Measurements from ENCODE around the gene SAMD4A. TPM values are rescaled to one million over a fixed set of nuclear protein-coding genes. Genes with fewer than 3 reads are reported as not detected.

Gene SAMD4A
- total and polyA plus RNA-seq, 8 donors, result 2.9 to 12.2 (median 9.4) TPM

DNA sequence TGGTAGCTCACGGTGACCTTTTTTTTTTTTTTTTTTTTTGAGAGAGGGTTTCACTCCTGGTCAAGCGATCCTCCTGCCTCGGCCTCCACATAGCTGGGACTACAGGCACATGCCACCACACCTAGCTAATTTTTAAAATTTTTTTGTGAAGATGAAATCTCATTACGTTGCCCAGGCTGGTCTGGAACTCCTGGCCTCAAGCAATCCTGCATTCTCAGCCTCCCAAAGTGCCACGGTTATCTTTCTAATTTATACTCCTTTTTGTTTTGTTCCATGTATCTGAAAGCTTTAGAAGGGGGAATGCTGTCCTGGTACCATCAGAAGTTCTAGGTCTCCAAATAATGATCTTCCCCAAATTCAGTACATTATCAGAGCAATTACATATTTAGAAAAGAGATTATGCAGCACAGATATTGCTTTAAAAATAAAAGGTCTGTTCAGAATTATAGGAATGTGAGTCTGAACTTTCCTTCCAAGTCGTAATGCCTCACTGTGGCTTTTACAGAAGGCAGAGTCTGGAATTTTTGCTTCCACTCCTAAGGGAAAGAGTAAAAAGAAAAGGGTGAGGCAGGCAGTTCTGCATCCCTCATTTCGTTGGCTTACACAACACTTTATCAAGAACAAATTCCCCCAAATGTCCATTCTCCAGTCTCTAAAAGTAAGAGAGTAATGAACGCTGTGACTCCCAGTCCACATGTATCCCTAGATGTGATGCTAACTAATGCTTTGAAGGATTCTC lies 262.7 kb downstream of the SAMD4A start:
- no peaks in the 10 kb centered on the region for H3K36me3 ChIP-seq
- H3K4me3 ChIP-seq, result no peak overlapping the region
- H3K27me3 ChIP-seq, result no peaks in the 10 kb centered on the region
- no peaks in the 10 kb centered on the region for H3K4me1 ChIP-seq
- no peak for ATAC-seq
- 69 to 73% methylated on average over 8 of the region's 8 CpGs for WGBS, 2 donors
- no peak for DNase-seq
- no peaks in the 10 kb centered on the region for H3K9me3 ChIP-seq
- FAIRE-seq, result no peak
- intact Hi-C loops (cut with DNase I), result no loop called here
- no peak overlapping the region for H3K27ac ChIP-seq
- TF ChIP-seq, protein P1, sequence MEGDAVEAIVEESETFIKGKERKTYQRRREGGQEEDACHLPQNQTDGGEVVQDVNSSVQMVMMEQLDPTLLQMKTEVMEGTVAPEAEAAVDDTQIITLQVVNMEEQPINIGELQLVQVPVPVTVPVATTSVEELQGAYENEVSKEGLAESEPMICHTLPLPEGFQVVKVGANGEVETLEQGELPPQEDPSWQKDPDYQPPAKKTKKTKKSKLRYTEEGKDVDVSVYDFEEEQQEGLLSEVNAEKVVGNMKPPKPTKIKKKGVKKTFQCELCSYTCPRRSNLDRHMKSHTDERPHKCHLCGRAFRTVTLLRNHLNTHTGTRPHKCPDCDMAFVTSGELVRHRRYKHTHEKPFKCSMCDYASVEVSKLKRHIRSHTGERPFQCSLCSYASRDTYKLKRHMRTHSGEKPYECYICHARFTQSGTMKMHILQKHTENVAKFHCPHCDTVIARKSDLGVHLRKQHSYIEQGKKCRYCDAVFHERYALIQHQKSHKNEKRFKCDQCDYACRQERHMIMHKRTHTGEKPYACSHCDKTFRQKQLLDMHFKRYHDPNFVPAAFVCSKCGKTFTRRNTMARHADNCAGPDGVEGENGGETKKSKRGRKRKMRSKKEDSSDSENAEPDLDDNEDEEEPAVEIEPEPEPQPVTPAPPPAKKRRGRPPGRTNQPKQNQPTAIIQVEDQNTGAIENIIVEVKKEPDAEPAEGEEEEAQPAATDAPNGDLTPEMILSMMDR (IDR thresholded peaks at IDR 0.05), result no peak

DNA sequence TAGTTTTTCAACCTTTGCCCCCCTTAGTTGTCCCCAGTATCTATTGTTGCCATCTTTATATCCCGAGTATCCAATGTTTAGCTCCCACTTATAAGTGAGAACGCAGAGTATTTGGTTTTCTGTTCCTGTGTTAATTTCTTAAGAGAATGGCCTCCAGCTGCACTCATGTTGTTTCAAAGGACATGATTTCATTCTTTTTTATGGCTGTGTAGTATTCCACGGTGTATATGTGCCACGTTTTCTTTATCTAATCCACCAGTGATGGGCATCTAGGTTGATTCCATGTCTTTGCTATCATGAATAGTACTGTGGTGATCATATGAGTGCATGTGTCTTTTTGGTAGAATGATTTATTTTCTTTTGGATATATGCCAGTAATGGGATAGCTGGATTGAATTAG lies 263.7 kb downstream of the SAMD4A start:
- Histone ChIP-seq H3K4me3 (no peak overlapping the region), H3K27me3 (no peaks in the 10 kb centered on the region), H3K4me1 (no peaks in the 10 kb centered on the region), H3K27ac (no peak overlapping the region), H3K36me3 (no peaks in the 10 kb centered on the region), H3K9me3 (no peaks in the 10 kb centered on the region)
- DNase-seq, result no peak
- FAIRE-seq, result no peak
- no peak for ATAC-seq
- TF ChIP-seq, protein P1 (IDR thresholded peaks at IDR 0.05), result no peak
- WGBS, 2 donors, result 83 to 86% methylated on average over 4 of the region's 4 CpGs
- intact Hi-C loops (cut with DNase I), result no loop called here

DNA sequence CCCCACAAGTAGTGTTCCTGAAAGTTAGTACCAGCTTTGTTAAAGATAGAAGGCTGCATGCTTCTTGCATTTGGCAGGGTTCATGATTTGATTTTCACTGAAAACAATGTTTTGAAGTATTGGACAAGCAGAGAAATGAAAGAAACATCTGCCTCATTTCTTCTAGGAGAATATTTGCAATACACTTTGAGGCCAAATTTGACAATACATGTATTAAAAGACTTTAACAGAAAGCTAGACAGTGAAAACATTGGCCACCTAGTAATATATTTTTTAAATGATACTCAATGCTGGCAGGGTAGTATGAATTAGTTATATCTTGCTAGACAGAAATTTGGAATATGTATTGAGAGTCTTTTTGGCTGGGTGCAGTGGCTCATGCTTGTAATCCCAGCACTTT lies 267.2 kb downstream of the SAMD4A start:
- no peak for DNase-seq
- no peaks in the 10 kb centered on the region for H3K36me3 ChIP-seq
- no peak overlapping the region for H3K27ac ChIP-seq
- H3K4me1 ChIP-seq, result no peaks in the 10 kb centered on the region
- intact Hi-C loops (cut with DNase I), result no loop called here
- H3K9me3 ChIP-seq, result no peaks in the 10 kb centered on the region
- H3K4me3 ChIP-seq, result no peak overlapping the region
- ATAC-seq, result no peak
- FAIRE-seq, result no peak
- H3K27me3 ChIP-seq, result no peaks in the 10 kb centered on the region
- TF ChIP-seq, protein P1 (IDR thresholded peaks at IDR 0.05), result no peak

DNA sequence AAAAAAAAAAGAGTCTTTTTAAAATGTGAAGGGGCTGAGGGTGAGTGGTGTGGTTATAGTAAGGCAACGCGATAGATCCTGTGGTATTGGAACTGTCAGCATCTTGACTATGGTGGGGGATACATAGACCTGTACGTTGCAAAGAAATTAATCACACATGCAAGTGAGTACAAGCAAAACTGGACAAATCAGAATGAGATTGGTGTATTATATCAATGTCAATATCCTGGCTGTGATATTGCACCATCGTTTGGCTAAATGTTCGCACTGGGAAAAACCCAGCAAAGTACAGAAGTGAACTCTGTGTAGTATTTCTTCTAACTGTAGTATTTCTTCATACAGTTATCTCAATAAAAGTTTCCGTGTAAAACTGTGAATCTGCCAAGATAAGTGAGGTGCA lies 267.8 kb downstream of the SAMD4A start:
- FAIRE-seq (no peak), DNase-seq (no peak), ATAC-seq (no peak)
- H3K27ac ChIP-seq, result no peak overlapping the region
- H3K27me3 ChIP-seq, result no peaks in the 10 kb centered on the region
- no peaks in the 10 kb centered on the region for H3K4me1 ChIP-seq
- no peaks in the 10 kb centered on the region for H3K9me3 ChIP-seq
- 69 to 79% methylated on average over 6 of the region's 6 CpGs for whole genome bisulfite sequencing, 2 donors
- no peak overlapping the region for H3K4me3 ChIP-seq
- TF ChIP-seq, protein P1 (IDR thresholded peaks at IDR 0.05), result no peak
- intact Hi-C loops (cut with DNase I), result no loop called here
- no peaks in the 10 kb centered on the region for H3K36me3 ChIP-seq

DNA sequence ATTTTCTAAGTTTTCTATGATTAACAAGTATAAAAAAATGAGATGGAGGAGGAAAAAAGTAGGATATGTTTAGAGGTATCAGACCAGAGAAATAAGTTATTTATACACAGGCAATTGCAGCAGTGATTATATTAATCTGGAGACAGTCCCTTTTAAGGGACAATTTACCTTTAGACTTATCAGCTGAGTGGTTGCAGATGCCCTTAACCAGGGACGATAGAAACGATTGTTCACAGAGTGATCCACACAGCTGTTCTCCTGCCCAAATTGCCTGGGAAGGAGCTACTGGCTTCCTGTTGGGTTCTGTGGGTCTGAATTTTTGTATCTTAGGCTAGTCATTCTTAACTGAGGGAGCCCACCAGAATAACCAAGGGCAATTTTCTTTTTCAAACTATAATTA lies 269.3 kb downstream of the SAMD4A start:
- FAIRE-seq, result no peak
- intact Hi-C loops (cut with DNase I), result no loop called here
- no peaks in the 10 kb centered on the region for H3K36me3 ChIP-seq
- no peak overlapping the region for H3K4me3 ChIP-seq
- H3K9me3 ChIP-seq, result no peaks in the 10 kb centered on the region
- DNase-seq, result no peak
- WGBS, 2 donors, result 34 to 55% methylated on average over 2 of the region's 2 CpGs
- no peak for ATAC-seq
- TF ChIP-seq, protein P1 (IDR thresholded peaks at IDR 0.05), result no peak
- no peak overlapping the region for H3K27ac ChIP-seq
- H3K27me3 ChIP-seq, result no peaks in the 10 kb centered on the region
- no peaks in the 10 kb centered on the region for H3K4me1 ChIP-seq
